ENCODE data around the gene CASTOR1.
"Not testable (repeated sequence)": the region's sequence is repeated elsewhere in the genome, so short reads cannot be mapped to it uniquely, and the experiment has no call there.

CASTOR1 gene

DNA sequence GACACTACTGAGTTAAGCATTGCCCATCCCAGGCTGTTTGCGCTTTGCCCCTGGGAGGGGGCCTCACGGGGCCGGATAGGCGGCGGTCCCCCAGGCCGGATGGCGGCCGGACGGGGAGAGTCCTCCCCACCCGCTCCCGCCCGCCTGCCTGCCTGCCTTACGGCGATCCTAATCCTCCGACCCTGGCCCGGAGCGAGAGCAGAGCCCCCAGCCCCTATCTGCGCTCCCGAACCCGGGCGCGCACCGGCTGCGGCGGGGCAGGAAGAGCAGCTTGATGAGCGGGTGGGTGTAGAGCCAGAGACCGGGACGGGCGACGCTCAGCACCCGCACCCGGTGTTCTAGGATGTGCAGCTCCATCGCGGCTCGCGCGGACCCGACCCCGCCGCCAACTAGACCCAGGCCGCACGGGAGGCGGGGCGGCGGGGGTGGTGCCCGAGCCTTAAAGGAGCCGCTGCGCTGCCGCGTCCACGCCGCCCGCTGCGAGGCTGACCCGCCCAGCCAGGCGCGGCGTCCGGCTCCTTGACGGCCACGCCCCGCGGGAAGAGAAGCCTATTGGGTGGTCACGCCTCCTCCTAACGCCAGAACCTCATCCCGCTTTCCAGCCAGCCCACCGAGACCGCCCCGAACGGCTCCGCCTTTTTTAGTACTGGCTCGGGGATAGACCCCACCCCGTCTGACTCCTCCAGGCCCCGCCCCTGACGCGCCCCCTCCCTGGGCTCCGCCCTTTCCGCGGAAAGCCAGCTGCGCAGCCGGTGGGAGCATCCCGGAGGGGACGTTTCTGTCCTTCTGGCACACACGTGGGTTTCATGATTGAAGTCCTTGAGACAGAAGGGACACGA is at the start of gene CASTOR1:
Gene CASTOR1 (minus strand): TSS at position 365 of the 839 bp plus-strand sequence. CDS start 8 bp downstream, at position 357.
- peak; percentile 56 to 84 (median 67) for DNase-seq (ENCODE audit: low read depth in 3 of 3, low spot score in 1 of 3)

DNA sequence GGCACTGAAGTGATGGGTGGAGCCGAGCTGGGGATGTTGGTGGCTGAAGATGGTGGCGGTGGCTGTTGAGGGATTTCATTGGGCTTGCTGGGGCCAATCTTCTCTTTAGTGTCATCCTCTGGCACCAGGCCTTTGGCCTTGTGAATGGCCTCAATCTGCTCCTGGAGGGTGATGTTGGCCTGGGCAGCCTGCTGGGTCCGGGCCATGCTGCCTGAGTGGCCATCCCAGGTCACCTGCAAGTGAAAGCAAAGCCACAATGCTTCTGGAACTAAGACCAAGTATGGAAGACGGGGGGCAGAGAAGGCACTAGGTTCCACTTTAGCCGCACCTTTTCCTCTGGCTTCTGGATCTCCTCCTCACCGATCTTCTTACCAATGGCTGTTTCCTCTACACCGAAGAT is 49.5 kb upstream of the CASTOR1 start:
- no peak for DNase-seq (ENCODE audit: low read depth in 3 of 3, low spot score in 1 of 3)

DNA sequence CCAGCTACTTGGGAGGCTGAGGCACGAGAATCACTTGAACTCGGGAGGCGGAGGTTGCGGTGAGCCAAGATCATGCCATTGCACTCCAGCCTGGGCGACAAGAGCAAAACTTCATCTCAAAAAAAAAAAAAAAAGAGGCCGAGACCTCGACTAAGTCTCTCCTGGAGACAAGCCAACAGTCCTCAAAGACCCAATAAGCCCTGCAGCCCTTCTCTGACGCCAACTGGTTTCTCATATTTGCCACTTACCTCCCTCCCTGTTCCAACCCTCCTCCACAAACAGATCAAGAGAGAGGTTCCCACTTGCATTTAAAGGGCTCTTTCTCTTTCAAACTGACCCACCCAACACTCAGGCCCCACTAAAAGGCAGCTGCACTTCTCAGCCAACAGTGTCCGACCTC is 49.0 kb upstream of the CASTOR1 start:
- not testable (repeated sequence) for DNase-seq (ENCODE audit: low read depth in 3 of 3, low spot score in 1 of 3)

DNA sequence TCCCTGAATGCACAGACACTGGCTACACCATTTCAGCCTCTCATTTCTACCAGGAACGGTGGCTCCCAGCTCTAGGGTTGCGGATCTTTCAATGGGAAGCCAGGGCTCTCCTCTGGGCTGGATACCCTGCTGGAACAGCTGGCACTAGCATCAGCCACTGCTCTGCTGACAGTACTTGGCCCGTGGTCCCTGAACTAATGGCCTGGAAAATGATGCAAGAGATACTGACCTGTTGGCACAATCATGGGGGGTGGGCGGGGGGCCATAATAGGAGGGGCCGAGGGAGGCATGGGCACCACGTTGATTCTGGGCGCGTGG is 48.1 kb upstream of the CASTOR1 start:
- no peak for DNase-seq (ENCODE audit: low read depth in 3 of 3, low spot score in 1 of 3)

DNA sequence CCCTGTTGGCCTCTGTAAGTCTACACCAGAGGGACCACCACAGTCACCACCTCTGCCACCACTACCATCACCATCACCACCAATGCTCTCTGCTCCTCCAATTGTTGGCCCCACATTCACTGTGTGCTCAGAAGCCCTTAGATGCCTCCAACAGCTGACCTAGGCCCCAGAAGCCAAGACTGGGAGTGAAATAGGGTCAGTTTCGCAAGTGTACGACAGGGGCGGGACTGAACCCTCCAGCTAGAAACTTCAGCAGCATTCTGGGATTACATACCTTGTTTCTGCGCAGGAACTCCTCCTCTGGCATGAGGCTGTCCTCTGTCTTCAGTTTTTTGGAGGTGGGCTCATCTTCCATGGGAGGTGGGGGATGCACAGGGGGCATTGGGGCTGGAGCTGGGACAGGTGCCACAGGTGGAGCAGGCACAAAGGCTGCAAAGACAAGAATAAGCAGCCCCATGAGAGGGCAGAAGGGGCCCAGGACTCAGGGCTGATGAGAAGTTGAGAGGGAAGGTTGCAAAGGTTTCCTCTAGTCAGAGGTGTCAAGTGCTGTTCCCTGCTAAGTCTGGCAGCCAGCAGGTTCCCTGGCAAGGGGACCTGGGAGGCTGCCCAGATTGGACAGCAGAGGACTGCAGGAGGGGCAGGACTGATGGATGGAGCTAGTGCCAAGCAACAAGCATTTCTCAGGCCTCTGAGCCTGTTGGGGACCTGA is 47.6 kb upstream of the CASTOR1 start:
- DNase-seq (ENCODE audit: low read depth in 3 of 3, low spot score in 1 of 3) = no peak

DNA sequence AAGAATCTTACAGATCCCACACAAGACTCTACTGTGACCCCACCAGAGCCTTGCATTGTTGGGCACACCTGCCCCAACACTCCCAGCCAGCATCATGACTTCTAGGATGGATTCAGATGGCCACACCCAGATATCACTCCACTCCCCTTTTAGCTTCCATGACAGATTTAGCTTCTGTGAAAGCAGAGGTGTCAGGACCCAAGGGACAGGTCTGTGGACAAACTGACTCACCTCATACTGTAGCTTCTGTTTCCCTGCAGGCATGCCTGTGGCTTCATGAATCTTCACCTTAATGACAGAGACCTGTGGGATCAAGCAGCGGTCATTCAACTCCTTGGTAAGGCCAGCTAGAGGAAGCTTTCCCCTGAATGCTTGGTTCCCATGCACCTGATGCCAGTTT is 45.9 kb upstream of the CASTOR1 start:
- no peak for DNase-seq (ENCODE audit: low read depth in 3 of 3, low spot score in 1 of 3)

DNA sequence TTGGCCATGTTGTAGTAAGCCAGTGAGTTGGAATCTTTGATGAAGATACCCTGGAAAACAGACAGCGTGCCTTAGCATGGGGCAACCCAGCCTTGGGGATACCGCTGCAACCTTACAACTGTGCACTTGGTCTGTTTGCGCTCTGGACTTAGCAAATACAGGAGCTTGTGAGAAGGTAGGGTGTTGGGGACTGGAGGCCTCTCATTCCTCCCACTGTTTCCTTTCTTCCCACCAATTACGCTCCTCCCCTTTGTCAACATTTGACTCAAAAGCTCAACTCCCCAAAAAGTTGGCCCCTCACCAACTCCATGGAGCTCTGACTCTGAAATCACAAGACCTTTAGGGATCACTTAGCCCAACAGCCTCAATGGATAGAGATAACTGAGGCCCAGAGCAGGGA is 45.3 kb upstream of the CASTOR1 start:
- no peak for DNase-seq (ENCODE audit: low read depth in 3 of 3, low spot score in 1 of 3)

DNA sequence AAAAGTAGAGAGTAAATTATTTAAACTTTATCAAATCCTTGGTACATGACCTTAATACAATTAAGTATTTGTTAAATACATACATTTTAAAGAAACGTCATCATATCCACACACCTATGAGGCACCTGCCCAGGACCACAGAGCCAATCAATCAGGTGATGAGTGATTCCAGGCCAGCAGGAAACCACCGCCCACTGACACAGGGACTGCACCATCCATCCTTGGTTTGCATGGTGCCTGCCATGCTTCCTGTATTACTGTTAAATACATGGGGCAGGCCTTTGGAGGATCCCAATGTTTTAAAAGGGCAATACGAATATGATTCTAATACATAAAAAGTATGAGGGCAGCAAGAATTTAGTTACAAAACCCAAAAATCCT is 44.4 kb upstream of the CASTOR1 start:
- no peak for DNase-seq (ENCODE audit: low read depth in 3 of 3, low spot score in 1 of 3)

DNA sequence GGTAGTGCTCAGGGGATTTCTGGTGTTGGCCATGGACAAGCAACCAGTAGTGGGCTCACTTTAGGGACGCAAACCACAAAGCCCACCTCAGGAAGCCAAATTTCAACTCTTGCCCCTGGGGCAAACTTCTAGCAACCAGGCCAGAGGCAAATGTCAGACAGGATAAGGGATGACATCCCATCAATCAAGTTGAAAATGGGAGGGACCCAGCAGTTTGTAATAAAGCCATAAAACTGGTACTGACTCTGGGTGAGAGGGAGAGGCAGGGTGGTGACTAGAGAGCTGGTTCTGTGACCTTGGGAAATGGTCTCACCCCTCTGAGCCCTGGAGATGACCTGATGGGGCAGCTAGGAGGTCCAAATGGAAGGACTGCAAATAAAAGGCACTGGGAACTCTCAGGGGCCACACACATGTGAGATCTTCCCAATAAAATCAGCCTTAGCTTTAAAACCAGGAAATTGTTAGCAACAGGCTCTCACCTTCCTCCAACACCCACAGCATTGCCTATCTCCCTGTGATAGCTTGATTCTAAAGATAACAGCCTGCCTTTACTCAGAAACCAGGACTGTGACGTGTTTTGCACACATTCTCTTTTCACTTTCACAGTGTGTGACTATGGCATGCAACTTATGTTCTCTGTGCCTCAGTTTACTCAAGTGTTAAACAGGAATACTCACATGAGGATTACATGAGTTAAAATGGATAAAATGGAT is 43.8 kb upstream of the CASTOR1 start:
- no peak for DNase-seq (ENCODE audit: low read depth in 3 of 3, low spot score in 1 of 3)

DNA sequence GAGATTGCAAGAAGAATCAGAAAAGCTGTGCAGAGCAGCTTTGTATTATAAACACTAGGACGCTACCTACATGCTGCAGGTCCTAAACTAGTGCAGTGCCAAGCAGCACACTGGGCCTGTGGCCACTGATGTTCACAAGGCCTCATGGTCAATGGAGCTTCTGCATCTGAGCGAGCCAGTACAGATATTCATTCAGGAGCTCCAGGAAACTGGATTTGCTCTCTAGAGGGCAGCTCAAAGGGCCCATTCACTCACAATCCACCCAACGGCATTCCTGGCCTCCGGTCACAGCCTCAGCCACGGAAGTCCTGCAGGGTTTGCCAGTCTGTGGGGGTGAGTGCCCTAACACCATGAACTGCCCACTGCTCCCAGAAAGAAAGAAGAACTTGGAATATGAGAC is 43.2 kb upstream of the CASTOR1 start:
- no peak for DNase-seq (ENCODE audit: low read depth in 3 of 3, low spot score in 1 of 3)

DNA sequence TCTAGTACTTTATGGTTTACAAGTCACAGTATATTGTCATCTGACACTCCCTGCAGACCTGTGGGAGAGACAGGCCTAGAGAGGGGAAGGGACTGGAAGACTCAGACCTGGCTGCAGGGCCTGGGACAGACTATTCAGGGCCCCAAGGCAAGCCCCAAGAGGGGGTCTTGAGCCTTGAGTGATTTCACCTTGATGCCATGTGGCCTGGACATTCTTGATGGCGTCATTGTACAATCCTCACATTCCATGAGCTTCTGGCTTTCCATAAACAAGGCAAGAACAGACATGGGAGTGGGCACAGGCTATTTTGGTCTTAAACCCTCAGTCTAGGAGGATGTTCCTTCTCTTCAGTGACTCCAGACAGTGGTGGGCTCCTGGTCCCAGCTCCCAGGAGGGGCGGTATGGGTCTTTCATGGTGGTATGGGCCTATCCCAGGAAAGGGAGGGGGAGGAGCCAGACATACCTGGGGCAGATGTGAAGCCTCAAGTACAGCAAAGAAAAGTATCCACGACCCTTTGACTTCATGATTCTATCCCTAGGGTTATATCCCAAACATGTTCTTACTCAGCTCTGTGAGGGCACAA is 39.3 kb upstream of the CASTOR1 start:
- DNase-seq (ENCODE audit: low read depth in 3 of 3, low spot score in 1 of 3) = no peak

DNA sequence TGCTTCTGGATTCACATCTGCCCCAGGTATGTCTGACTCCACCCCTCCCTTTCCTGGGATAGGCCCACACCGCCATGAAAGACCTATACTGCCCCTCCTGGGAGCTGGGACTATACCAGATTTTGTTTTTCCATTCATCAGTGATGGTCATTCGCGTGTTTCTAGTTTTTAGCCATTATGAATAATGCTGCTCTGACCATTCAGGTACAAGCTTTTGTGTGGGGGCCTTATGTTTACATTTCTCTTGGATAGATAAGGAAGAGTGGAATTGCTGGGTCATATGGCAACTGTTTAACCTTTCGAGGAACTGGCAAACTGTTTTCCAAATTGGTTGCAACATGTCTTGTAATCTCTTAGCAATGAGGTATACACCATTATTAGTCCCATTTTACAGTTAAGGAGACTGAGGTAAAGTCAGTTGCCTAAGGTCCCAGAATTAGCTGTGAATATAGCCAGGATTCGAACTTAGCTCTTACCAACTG is 38.6 kb upstream of the CASTOR1 start:
- DNase-seq (ENCODE audit: low read depth in 3 of 3, low spot score in 1 of 3) = no peak

DNA sequence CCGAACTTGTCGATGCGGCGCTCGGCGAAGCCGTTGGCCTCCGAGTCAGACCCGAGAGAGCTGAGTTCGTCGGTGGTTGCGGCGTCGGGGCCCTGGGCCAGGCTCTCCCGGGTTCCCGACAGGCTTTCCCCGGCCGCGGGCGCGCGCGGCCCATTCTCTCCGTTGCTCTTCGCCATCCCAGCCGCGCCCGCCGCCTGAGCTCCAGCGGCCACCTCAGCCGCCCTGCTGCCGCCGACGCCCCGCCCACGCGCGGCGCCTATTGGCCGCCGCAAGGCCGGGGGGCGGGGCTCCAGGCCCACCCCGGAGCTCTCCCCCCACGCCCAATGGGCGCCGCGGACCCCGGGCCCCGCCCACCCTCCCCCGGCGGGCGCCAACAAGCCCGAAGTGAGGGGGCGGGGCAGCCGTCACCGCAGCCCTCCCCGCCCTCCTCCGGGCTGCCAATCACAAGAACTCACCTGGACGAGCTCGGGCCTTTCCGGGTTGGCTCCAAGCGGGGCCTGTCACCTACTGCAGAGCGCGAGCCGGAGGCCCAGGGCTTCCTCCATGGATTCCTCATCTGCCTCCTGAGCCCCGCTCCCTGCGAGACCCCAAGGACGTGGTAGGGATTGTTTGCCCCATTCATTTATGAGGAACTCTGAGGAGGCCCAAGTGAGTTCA is 37.5 kb upstream of the CASTOR1 start, which contains the start of gene TBC1D10A:
Gene TBC1D10A (minus strand): TSS at position 236 of the 657 bp plus-strand sequence. CDS start 60 bp downstream, at position 176.
- DNase-seq (ENCODE audit: low read depth in 3 of 3, low spot score in 1 of 3) = peak; percentile 89 to 92 (median 91)

DNA sequence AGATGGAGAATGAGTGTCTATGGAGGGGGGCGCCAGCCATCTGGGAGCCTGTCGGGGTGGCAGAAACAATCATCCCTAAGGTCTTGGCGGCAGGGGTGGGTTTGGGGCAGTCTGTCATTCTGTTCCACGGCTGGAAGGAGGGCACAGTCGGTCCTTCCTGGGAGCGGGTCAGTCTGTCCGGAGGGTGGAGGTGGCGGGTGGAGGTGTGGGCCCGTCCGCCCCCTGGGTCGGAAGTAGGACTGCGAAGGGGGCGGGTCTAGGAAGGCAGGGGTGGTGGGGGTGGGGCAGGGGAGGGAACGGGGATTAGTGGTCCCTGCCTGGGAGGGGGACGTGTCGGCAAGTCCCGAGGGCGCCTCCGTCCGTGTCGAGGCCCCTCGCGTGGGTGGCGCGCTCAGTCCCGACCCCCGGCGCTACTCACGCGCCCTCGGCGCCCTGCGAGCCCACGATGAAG is 37.0 kb upstream of the CASTOR1 start:
- no peak for DNase-seq (ENCODE audit: low read depth in 3 of 3, low spot score in 1 of 3)

DNA sequence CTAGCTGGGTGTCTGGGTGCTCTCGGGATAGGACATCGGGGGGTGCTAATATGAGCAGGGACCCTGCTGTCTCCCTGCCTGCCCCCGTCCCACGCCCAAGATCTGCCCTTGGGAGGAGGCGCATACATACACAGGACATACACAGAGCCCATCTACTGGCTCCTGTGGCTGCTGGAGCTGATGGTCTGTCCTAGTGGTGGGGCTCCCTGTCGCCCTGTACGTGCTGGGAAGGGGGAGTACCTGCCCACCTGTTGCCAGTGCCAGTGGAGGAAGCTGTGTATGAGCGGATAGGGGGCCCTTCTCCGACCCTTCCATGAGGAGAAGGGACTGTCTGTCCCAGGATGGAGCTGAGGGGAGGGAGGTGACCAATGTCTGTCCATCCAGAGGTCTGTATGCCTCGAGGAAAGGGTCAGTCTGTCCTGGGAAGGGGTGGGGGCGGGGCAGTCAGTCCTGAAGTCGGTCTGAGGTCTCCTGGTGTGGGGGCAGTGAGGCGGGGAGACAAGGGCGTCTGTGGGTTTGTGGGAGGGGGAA is 36.5 kb upstream of the CASTOR1 start:
- no peak for DNase-seq (ENCODE audit: low read depth in 3 of 3, low spot score in 1 of 3)

DNA sequence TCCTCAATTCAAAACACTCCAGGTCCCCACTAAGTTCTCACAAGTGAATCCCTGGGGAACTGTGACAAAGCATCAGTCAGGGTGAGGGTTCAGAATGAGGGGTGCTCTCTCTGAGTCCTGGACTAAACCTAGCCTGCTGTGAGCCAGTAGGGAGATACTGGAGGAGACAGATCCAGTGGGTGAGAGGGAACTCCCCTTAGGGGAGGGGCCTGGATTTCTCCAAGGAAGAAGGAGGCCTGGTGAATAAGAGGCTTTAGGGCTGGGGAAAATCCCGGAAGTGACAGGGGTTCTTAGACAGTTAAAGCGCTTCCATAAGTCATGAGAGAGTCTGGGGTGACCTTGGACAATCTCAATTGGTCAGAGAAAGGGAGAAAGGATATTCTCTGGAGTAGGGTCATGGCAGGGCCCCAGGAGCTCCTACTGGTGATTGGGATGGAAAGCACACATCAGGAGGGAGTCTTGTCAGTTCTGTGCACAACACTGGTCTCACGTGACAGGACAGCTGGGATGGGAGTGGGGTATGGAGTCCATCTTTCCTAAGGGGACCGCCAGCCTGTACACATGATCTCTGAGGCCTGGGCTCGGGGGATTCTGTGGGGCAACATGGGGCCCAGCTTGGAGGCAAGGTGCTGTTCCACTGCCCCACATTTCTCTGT is 35.9 kb upstream of the CASTOR1 start:
- DNase-seq (ENCODE audit: low read depth in 3 of 3, low spot score in 1 of 3) = no peak

DNA sequence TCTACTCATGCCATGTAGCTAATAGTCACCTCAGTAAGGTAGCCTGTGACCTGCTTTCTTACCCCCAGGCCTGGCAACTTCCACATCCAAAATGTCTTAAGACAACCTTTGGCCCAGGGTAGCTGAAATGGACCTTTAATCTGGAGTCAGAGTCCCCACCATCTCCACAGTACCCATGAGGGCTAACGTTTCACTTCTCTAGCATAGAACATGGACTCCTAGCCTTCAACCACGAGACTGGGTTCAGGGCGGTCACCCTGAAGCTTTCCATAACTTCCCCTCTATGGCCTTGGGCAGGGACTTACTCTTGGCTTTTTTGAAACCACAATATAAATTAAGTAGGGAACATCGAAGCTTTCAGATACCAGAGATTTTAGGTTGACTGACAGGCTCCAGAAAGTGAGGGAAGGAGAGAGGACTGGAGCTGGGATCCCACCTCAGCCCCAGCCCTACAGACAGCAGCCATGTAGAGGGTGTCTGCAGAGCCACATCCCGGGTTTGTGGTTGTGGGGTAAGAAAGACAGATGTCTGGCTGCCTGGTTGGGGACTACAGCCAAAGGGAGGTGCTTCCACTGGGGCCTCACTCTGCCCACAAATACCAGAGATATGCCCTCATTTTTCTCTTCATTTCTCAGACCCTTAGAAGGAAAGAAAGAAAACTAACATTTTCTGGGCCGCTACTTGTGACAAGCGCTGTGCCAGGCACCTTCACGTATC is 34.9 kb upstream of the CASTOR1 start:
- no peak for DNase-seq (ENCODE audit: low read depth in 3 of 3, low spot score in 1 of 3)

DNA sequence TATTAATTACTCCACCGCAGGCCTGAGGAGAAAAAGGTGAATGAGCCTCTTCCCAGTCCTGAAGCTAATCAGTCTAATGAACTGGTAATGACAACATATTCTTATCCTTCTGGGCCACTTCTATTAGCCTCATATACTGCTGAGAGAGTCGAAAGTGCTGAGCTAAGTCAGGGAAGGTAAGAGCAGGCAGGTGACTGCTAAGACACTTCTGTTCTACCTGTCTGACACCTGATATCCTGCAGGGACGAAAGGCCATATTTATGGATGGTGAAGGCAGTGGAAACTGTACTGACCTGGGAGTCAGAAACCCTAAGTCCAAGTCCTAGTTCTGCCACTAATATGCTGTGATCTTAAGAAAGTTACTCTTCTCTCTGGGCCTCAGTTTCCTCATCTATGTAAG is 33.9 kb upstream of the CASTOR1 start:
- DNase-seq (ENCODE audit: low read depth in 3 of 3, low spot score in 1 of 3) = no peak

DNA sequence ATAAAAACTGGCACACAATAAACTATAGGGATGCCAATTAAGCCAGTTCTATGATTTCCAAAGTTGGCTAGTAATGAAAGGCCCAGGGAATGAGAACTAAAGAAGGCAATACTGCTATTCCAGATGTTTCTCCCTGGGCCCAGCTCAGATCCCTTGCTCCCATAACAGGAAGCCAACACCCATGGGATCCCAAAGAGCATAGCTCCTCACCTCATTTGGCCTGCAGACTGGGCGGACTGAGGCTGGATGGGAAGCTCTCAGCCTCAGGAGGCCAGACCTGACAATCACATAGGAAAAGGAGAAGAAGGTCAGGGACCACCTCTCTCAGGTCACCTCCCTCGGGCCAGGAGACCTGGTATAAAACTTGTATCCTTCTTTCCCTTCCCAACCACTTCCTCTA is 32.2 kb upstream of the CASTOR1 start:
- no peak for DNase-seq (ENCODE audit: low read depth in 3 of 3, low spot score in 1 of 3)
